ENCODE measurements around the gene MMD.

MMD gene

GRCh38 chr17:55418369-55419268 is 3.0 kb downstream of the MMD start:
- H3K4me3 ChIP-seq (ENCODE audit: low read length) = no peak overlapping the region
- DNase-seq (ENCODE audit: low read depth) = no peak
- TF ChIP-seq CTCF (conservative IDR thresholded peaks at IDR 0.05; ENCODE audit: low read depth, low read length) = no peak

- no peak for TF ChIP-seq CTCF (conservative IDR thresholded peaks at IDR 0.05; ENCODE audit: low read depth, low read length)
- no peak overlapping the region for H3K4me3 ChIP-seq (ENCODE audit: low read length)
- DNase-seq (ENCODE audit: low read depth) = no peak
Observed at GRCh38 chr17:55417411-55418268, 4.0 kb downstream of the MMD start.

GRCh38 chr17:55416470-55417052 is 5.1 kb downstream of the MMD start:
- no peak overlapping the region for H3K4me3 ChIP-seq (ENCODE audit: low read length)
- TF ChIP-seq CTCF (conservative IDR thresholded peaks at IDR 0.05; ENCODE audit: low read depth, low read length) = no peak
- DNase-seq (ENCODE audit: low read depth) = no peak

GRCh38 chr17:55416000-55416399 is 5.6 kb downstream of the MMD start:
- no peak for TF ChIP-seq CTCF (conservative IDR thresholded peaks at IDR 0.05; ENCODE audit: low read depth, low read length)
- H3K4me3 ChIP-seq (ENCODE audit: low read length) = no peak overlapping the region
- no peak for DNase-seq (ENCODE audit: low read depth)

- no peak overlapping the region for H3K4me3 ChIP-seq (ENCODE audit: low read length)
- DNase-seq (ENCODE audit: low read depth) = no peak
- TF ChIP-seq CTCF (conservative IDR thresholded peaks at IDR 0.05; ENCODE audit: low read depth, low read length) = no peak
Observed at GRCh38 chr17:55414983-55415382, 6.7 kb downstream of the MMD start.

GRCh38 chr17:55413825-55414489 is 7.7 kb downstream of the MMD start:
- TF ChIP-seq CTCF (conservative IDR thresholded peaks at IDR 0.05; ENCODE audit: low read depth, low read length) = no peak
- no peak overlapping the region for H3K4me3 ChIP-seq (ENCODE audit: low read length)
- no peak for DNase-seq (ENCODE audit: low read depth)

Data from retinal pigment epithelial cell (primary cell).